ENCODE measurements around the gene TUT4.

Gene TUT4

GRCh38 chr1:52454779-52455178, 98.1 kb downstream of the TUT4 start:
- Histone ChIP-seq H2BK12ac (ENCODE audit: low read length) (no peak overlapping the region), H3K36me3 (ENCODE audit: control insufficient read depth in 1 of 2, insufficient read depth in 2 of 2, low read length in 2 of 2) (peaks cover 3 to 8% of the 10 kb centered on the region in 2 experiments), H3K4me3 (ENCODE audit: low read depth, low read length) (no peak overlapping the region), H3K79me1 (ENCODE audit: low read length) (no peaks in the 10 kb centered on the region), H2AFZ (ENCODE audit: insufficient read depth, low read length, poor library complexity) (no peak overlapping the region), H3K9ac (ENCODE audit: low read length) (no peak overlapping the region), H3K18ac (ENCODE audit: low read length) (no peak overlapping the region), H3K14ac (ENCODE audit: low read length) (no peak overlapping the region), H3K4me1 (ENCODE audit: control insufficient read depth in 1 of 2, insufficient read depth in 2 of 2, low read length in 2 of 2) (no peaks in the 10 kb centered on the region), H4K8ac (ENCODE audit: low read depth, low read length) (no peak overlapping the region), H3K79me2 (ENCODE audit: control insufficient read depth, insufficient read depth, low read length, poor library complexity) (no peaks in the 10 kb centered on the region), H3K23ac (ENCODE audit: low read length) (no peak overlapping the region), H2BK5ac (ENCODE audit: low read depth, low read length, poor library complexity) (no peak overlapping the region), H2AK5ac (ENCODE audit: low read length) (no peak overlapping the region), H3K9me3 (ENCODE audit: insufficient read depth, low read depth, low read length) (no peaks in the 10 kb centered on the region), H3K27me3 (ENCODE audit: insufficient read depth, low read length) (no peaks in the 10 kb centered on the region), H2BK120ac (ENCODE audit: insufficient read depth, low read length, poor library complexity) (no peak overlapping the region), H4K12ac (ENCODE audit: low read depth, low read length) (no peak overlapping the region), H3K27ac (ENCODE audit: low read depth, low read length) (no peak overlapping the region), H3K4ac (ENCODE audit: low read depth, low read length) (no peak overlapping the region), H3K4me2 (ENCODE audit: low read length) (no peak overlapping the region), H4K91ac (ENCODE audit: low read depth, low read length) (no peak overlapping the region)
- no CpG with 5 or more reads among the region's 2 CpGs for WGBS (ENCODE audit: extremely low coverage, insufficient coverage, insufficient read length)
- no peak for DNase-seq

DNA sequence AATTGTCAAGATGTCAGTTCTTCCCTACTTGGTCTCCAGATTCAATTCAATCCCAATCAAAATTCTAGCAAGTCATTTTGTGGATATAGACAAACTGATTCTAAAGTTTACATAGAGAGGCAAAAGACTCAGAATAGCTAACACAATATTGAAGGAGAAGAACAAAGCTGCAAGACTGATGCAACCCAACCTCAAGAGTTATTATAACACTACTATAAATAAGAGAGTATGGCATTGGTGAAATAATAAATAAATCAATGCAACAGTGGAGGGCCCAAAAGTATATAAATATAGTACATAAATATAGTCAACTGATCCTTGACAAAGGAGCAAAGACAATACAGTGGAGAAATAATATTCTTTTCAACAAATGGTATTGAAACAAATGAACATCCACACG, 98.8 kb downstream of the TUT4 start:
- H4K8ac ChIP-seq (ENCODE audit: low read depth, low read length) = no peak overlapping the region
- DNase-seq = no peak
- no peak overlapping the region for H3K9ac ChIP-seq (ENCODE audit: low read length)
- no peak overlapping the region for H2BK5ac ChIP-seq (ENCODE audit: low read depth, low read length, poor library complexity)
- H4K12ac ChIP-seq (ENCODE audit: low read depth, low read length) = no peak overlapping the region
- H2AK5ac ChIP-seq (ENCODE audit: low read length) = no peak overlapping the region
- H3K36me3 ChIP-seq (ENCODE audit: control insufficient read depth in 1 of 2, insufficient read depth in 2 of 2, low read length in 2 of 2) = peaks cover 3 to 8% of the 10 kb centered on the region in 2 experiments
- H3K9me3 ChIP-seq (ENCODE audit: insufficient read depth, low read depth, low read length) = no peaks in the 10 kb centered on the region
- H4K91ac ChIP-seq (ENCODE audit: low read depth, low read length) = no peak overlapping the region
- no peak overlapping the region for H3K4ac ChIP-seq (ENCODE audit: low read depth, low read length)
- H3K4me2 ChIP-seq (ENCODE audit: low read length) = no peak overlapping the region
- H3K27ac ChIP-seq (ENCODE audit: low read depth, low read length) = no peak overlapping the region
- H2BK12ac ChIP-seq (ENCODE audit: low read length) = no peak overlapping the region
- H3K27me3 ChIP-seq (ENCODE audit: insufficient read depth, low read length) = no peaks in the 10 kb centered on the region
- no peaks in the 10 kb centered on the region for H3K79me1 ChIP-seq (ENCODE audit: low read length)
- H3K23ac ChIP-seq (ENCODE audit: low read length) = no peak overlapping the region
- no peaks in the 10 kb centered on the region for H3K4me1 ChIP-seq (ENCODE audit: control insufficient read depth in 1 of 2, insufficient read depth in 2 of 2, low read length in 2 of 2)
- no peak overlapping the region for H3K4me3 ChIP-seq (ENCODE audit: low read depth, low read length)
- WGBS (ENCODE audit: extremely low coverage, insufficient coverage, insufficient read length) = no CpG with 5 or more reads among the region's 1 CpG
- no peak overlapping the region for H3K18ac ChIP-seq (ENCODE audit: low read length)
- H3K14ac ChIP-seq (ENCODE audit: low read length) = no peak overlapping the region
- H3K79me2 ChIP-seq (ENCODE audit: control insufficient read depth, insufficient read depth, low read length, poor library complexity) = no peaks in the 10 kb centered on the region
- no peak overlapping the region for H2BK120ac ChIP-seq (ENCODE audit: insufficient read depth, low read length, poor library complexity)
- no peak overlapping the region for H2AFZ ChIP-seq (ENCODE audit: insufficient read depth, low read length, poor library complexity)

GRCh38 chr1:52444463-52444862, 108.4 kb downstream of the TUT4 start:
- H3K27me3 ChIP-seq (ENCODE audit: insufficient read depth, low read length) = no peaks in the 10 kb centered on the region
- no peak overlapping the region for H4K91ac ChIP-seq (ENCODE audit: low read depth, low read length)
- DNase-seq = no peak
- H2AFZ ChIP-seq (ENCODE audit: insufficient read depth, low read length, poor library complexity) = no peak overlapping the region
- H3K36me3 ChIP-seq (ENCODE audit: control insufficient read depth in 1 of 2, insufficient read depth in 2 of 2, low read length in 2 of 2) = peaks cover 8 to 14% of the 10 kb centered on the region in 2 experiments
- no peak overlapping the region for H3K23ac ChIP-seq (ENCODE audit: low read length)
- no peaks in the 10 kb centered on the region for H3K9me3 ChIP-seq (ENCODE audit: insufficient read depth, low read depth, low read length)
- H2BK120ac ChIP-seq (ENCODE audit: insufficient read depth, low read length, poor library complexity) = no peak overlapping the region
- H3K79me1 ChIP-seq (ENCODE audit: low read length) = no peaks in the 10 kb centered on the region
- no peak overlapping the region for H4K8ac ChIP-seq (ENCODE audit: low read depth, low read length)
- H2AK5ac ChIP-seq (ENCODE audit: low read length) = no peak overlapping the region
- H3K4me1 ChIP-seq (ENCODE audit: control insufficient read depth in 1 of 2, insufficient read depth in 2 of 2, low read length in 2 of 2) = no peaks in the 10 kb centered on the region
- H3K4me3 ChIP-seq (ENCODE audit: low read depth, low read length) = no peak overlapping the region
- no peak overlapping the region for H3K4me2 ChIP-seq (ENCODE audit: low read length)
- no CpG with 5 or more reads among the region's 2 CpGs for whole genome bisulfite sequencing (ENCODE audit: extremely low coverage, insufficient coverage, insufficient read length)
- no peak overlapping the region for H3K14ac ChIP-seq (ENCODE audit: low read length)
- H3K18ac ChIP-seq (ENCODE audit: low read length) = no peak overlapping the region
- H3K9ac ChIP-seq (ENCODE audit: low read length) = no peak overlapping the region
- H4K12ac ChIP-seq (ENCODE audit: low read depth, low read length) = no peak overlapping the region
- H3K27ac ChIP-seq (ENCODE audit: low read depth, low read length) = no peak overlapping the region
- H2BK5ac ChIP-seq (ENCODE audit: low read depth, low read length, poor library complexity) = no peak overlapping the region
- no peaks in the 10 kb centered on the region for H3K79me2 ChIP-seq (ENCODE audit: control insufficient read depth, insufficient read depth, low read length, poor library complexity)
- H2BK12ac ChIP-seq (ENCODE audit: low read length) = no peak overlapping the region
- H3K4ac ChIP-seq (ENCODE audit: low read depth, low read length) = no peak overlapping the region

DNA sequence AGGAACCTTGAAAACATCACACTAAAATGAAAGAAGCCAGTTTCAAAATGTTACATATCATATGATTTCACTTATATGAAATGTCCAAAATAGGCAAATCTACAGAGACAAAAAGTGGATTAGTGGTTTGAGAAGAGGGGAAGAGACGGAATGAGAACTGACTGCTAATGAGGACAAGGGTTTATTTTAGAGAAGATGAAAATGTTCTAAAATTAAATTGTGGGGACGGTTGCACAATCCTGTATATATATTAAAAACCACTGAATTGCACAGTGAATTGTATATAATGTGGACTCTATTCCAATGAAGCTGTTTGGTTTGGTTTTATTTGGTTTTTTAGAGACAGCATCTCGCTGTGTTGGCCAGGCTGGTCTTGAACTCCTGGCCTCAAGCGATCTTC, 112.9 kb downstream of the TUT4 start:
- H3K9me3 ChIP-seq (ENCODE audit: insufficient read depth, low read depth, low read length) = no peaks in the 10 kb centered on the region
- no peak overlapping the region for H2BK12ac ChIP-seq (ENCODE audit: low read length)
- peaks cover 8 to 23% of the 10 kb centered on the region in 2 experiments for H3K36me3 ChIP-seq (ENCODE audit: control insufficient read depth in 1 of 2, insufficient read depth in 2 of 2, low read length in 2 of 2)
- H4K91ac ChIP-seq (ENCODE audit: low read depth, low read length) = no peak overlapping the region
- H3K27me3 ChIP-seq (ENCODE audit: insufficient read depth, low read length) = no peaks in the 10 kb centered on the region
- no peak overlapping the region for H2AK5ac ChIP-seq (ENCODE audit: low read length)
- no peak overlapping the region for H2BK5ac ChIP-seq (ENCODE audit: low read depth, low read length, poor library complexity)
- H3K79me1 ChIP-seq (ENCODE audit: low read length) = no peaks in the 10 kb centered on the region
- no peaks in the 10 kb centered on the region for H3K79me2 ChIP-seq (ENCODE audit: control insufficient read depth, insufficient read depth, low read length, poor library complexity)
- H2BK120ac ChIP-seq (ENCODE audit: insufficient read depth, low read length, poor library complexity) = no peak overlapping the region
- H3K18ac ChIP-seq (ENCODE audit: low read length) = no peak overlapping the region
- no peak overlapping the region for H3K4ac ChIP-seq (ENCODE audit: low read depth, low read length)
- no peak overlapping the region for H3K23ac ChIP-seq (ENCODE audit: low read length)
- H3K27ac ChIP-seq (ENCODE audit: low read depth, low read length) = no peak overlapping the region
- H3K4me2 ChIP-seq (ENCODE audit: low read length) = no peak overlapping the region
- H3K14ac ChIP-seq (ENCODE audit: low read length) = no peak overlapping the region
- no peak for DNase-seq
- H4K12ac ChIP-seq (ENCODE audit: low read depth, low read length) = no peak overlapping the region
- WGBS (ENCODE audit: extremely low coverage, insufficient coverage, insufficient read length) = no CpG with 5 or more reads among the region's 4 CpGs
- H3K4me1 ChIP-seq (ENCODE audit: control insufficient read depth in 1 of 2, insufficient read depth in 2 of 2, low read length in 2 of 2) = no peaks in the 10 kb centered on the region
- no peak overlapping the region for H3K4me3 ChIP-seq (ENCODE audit: low read depth, low read length)
- no peak overlapping the region for H4K8ac ChIP-seq (ENCODE audit: low read depth, low read length)
- H3K9ac ChIP-seq (ENCODE audit: low read length) = no peak overlapping the region
- no peak overlapping the region for H2AFZ ChIP-seq (ENCODE audit: insufficient read depth, low read length, poor library complexity)

Data from trophoblast cell (in vitro differentiated cells and primary cell).